Lower leg skin (tissue), 3 donors: Measurements from ENCODE around the gene ICA1.

Source experiments
- CTCF ChIP-seq, 3 donors: fragments of 450-650 bp; IDR thresholded peaks; one replicate each; pipeline ENCODE4 v1.5.1; 2016; ENCODE audit warnings: antibody characterized with exemption in 3 of 3, mild to moderate bottlenecking in 3 of 3, moderate library complexity in 2 of 3
- POLR2A ChIP-seq, 2 donors: fragments of 450-650 bp; IDR thresholded peaks; one replicate each; pipeline ENCODE4 v1.6.1; 2016 to 2017; ENCODE audit warnings: antibody characterized with exemption in 2 of 2, mild to moderate bottlenecking in 1 of 2, moderate library complexity in 1 of 2

DNA sequence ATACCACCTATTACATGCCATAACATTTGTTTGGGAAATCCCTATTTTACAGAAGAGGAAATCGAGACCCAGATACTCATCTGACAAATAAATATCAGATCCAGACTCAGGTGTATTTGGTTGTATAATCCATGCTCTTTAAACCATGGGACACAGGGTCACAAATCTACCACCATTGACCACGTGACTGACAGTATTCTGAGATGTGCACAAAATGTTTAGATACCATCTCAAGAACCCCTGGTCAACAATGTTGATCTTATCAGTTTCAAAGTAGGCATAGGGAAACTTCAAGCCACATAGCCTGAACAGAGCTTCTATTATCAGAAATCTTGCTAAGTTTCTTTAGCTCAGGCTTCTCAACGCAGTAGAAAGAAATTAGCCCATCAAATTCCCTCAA lies 93.6 kb downstream of the ICA1 start:
- TF ChIP-seq CTCF (IDR thresholded peaks at IDR 0.05) (no peak), POLR2A (IDR thresholded peaks at IDR 0.05) (no peak)
